Measurements from ENCODE around the gene DLG2.

GRCh38 chr11:85029964-85030363 lies 597.2 kb downstream of the DLG2 start:
- no peak for TF ChIP-seq CTCF (IDR thresholded peaks at IDR 0.05)
- TF ChIP-seq POLR2A (IDR thresholded peaks at IDR 0.05) = no peak

All from uterus (tissue), 2 donors.